ENCODE measurements around the gene BSND. TPM values are rescaled to one million over a fixed set of nuclear protein-coding genes. Genes with fewer than 3 reads are reported as not detected.

The BSND gene
- total RNA-seq, 4 donors from 2014 or later = not detected

- DNase-seq (ENCODE audit: low spot score in 2 of 2) = no peak
Measured at GRCh38 chr1:55054396-55054795, 55.7 kb downstream of the BSND start.

GRCh38 chr1:55055084-55055882, 56.5 kb downstream of the BSND start:
- no peaks in the 10 kb centered on the region for H3K36me3 ChIP-seq
- 73 to 74% methylated on average over 12 of the region's 12 CpGs for WGBS, 2 donors
- no peak for DNase-seq (ENCODE audit: low spot score in 2 of 2)
- no peak for TF ChIP-seq CTCF (IDR thresholded peaks at IDR 0.05)
- no peak for TF ChIP-seq EP300 (IDR thresholded peaks at IDR 0.05)
- TF ChIP-seq POLR2A (IDR thresholded peaks at IDR 0.05) = no peak
- H3K4me1 ChIP-seq = no peaks in the 10 kb centered on the region
- H3K9me3 ChIP-seq = no peaks in the 10 kb centered on the region
- H3K27ac ChIP-seq = no peak overlapping the region
- no peak overlapping the region for H3K4me3 ChIP-seq
- no peaks in the 10 kb centered on the region for H3K27me3 ChIP-seq

More at GRCh38 chr1:55054396-55054795, 55.7 kb downstream of the BSND start:
- no peaks in the 10 kb centered on the region for H3K36me3 ChIP-seq
- no peaks in the 10 kb centered on the region for H3K4me1 ChIP-seq
- H3K9me3 ChIP-seq = no peaks in the 10 kb centered on the region
- no peaks in the 10 kb centered on the region for H3K27me3 ChIP-seq
- no peak overlapping the region for H3K27ac ChIP-seq
- no peak for TF ChIP-seq POLR2A (IDR thresholded peaks at IDR 0.05)
- no peak for TF ChIP-seq EP300 (IDR thresholded peaks at IDR 0.05)
- TF ChIP-seq CTCF (IDR thresholded peaks at IDR 0.05) = no peak
- H3K4me3 ChIP-seq = no peak overlapping the region
- WGBS, 2 donors = 87 to 91% methylated on average over 5 of the region's 5 CpGs

- Histone ChIP-seq H3K36me3 (no peaks in the 10 kb centered on the region), H3K4me1 (peaks cover 0 to under 1% (median 0%) of the 10 kb centered on the region in 4 donors), H3K4me3 (no peak overlapping the region), H3K9me3 (no peaks in the 10 kb centered on the region), H3K27me3 (no peaks in the 10 kb centered on the region), H3K27ac (no peak overlapping the region)
- WGBS, 2 donors = 88 to 91% methylated on average over 27 to 33 of the region's 42 CpGs
- no peak for DNase-seq (ENCODE audit: low spot score in 2 of 2)
- TF ChIP-seq POLR2A (IDR thresholded peaks at IDR 0.05) = no peak
- no peak for TF ChIP-seq EP300 (IDR thresholded peaks at IDR 0.05)
- TF ChIP-seq CTCF (IDR thresholded peaks at IDR 0.05) = no peak
Measured at GRCh38 chr1:55055951-55056631, 57.4 kb downstream of the BSND start.

GRCh38 chr1:55056632-55056992, 57.9 kb downstream of the BSND start:
- Histone ChIP-seq H3K27ac (no peak overlapping the region), H3K27me3 (no peaks in the 10 kb centered on the region), H3K4me3 (no peak overlapping the region), H3K4me1 (peaks cover 0 to 4% (median 0%) of the 10 kb centered on the region in 4 donors), H3K9me3 (no peaks in the 10 kb centered on the region), H3K36me3 (no peaks in the 10 kb centered on the region)
- WGBS, 2 donors = 88 to 95% methylated on average over 19 to 20 of the region's 20 CpGs
- no peak for TF ChIP-seq EP300 (IDR thresholded peaks at IDR 0.05)
- no peak for TF ChIP-seq CTCF (IDR thresholded peaks at IDR 0.05)
- TF ChIP-seq POLR2A (IDR thresholded peaks at IDR 0.05) = no peak
- no peak for DNase-seq (ENCODE audit: low spot score in 2 of 2)
